ENCODE measurements around the gene CHD9NB.
A peak's percentile ranks its signal among the peaks of the same experiment; 100 is the strongest.

CHD9NB gene

DNA sequence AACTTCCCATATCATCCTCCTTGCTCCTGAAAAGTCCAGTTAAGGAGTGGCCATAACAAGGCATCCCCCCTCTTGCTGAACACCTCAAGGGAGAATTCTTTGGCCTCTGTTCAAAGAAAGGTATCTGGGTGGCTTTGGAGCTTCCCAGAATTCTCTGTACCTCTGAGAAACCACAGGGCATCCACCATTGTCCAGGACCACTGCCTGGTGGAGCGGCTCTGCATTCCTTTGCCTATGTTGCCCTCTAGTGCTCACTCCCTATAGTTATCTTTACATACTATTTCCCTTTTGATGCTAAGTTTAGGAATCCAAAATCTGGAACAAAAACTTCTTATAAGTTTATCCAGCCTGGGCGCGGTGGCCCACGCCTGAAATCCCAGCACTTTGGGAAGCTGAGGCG lies 30.3 kb downstream of the CHD9NB start:
- DNase-seq, result peak; percentile 89

DNA sequence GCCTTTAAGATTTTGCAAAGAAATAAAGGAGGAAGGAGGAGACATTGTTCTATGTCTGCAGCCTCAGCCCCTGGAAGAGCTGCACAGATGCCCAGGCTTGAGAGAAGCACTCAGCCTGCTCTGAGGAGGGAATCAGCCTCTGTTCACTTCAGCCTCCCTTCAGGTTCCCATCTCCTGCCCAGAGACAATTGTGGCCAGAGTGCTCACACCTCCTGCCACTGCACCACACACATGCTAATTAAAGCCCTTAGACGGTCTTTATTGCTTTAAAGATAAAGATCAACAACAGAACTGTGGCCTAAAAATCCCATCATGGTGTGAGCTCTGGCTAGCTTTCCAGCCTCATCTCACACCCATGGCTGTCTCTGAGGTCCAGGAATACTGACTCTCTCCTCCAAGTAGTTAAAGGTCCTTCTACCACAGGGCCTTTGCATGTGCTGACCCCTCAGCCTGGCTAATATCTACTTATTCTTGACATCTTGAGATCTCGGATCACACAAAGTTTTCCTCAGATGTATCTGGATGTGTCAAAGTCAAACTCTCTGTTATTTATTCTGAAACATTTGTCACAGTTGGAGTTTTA lies 33.8 kb downstream of the CHD9NB start:
- no peak for DNase-seq

DNA sequence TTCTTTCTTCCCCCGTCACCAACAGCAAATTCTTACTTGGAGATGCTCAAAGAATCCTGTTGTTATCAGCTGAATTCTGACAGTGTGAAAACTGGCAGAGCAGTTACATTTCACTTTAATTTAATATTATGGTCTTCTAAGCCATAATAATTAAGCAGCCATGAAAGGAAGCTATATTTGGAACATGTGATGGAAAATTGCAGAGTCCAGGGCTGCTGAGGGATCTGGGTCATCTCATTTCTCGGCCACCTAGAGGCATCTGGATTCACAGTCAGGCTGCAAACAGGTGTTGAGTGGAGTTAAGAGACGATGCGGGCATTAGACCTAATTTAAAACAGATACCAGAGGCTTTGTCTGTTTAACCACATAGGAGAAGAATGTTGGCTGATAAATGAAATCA lies 38.4 kb downstream of the CHD9NB start:
- DNase-seq, result no peak

DNA sequence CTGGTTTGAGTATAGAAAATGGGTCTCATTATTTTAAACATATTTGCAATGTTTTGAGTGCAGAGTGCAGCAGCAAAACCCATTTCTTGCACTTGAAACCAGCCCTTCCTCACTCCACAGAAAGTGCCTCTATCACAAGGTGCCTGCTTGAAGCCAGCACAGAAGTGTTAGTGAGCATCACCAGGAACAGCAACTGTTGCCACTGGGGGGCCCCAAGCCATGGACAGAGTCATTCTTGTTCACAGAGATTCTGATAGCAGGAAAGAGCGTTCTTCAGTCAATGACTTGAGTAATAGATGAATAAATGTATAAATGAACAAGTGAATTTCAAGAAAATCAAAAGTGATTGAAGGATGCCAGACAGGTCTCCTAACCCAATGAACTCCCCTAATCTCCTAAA lies 45.6 kb downstream of the CHD9NB start:
- no peak for DNase-seq

DNA sequence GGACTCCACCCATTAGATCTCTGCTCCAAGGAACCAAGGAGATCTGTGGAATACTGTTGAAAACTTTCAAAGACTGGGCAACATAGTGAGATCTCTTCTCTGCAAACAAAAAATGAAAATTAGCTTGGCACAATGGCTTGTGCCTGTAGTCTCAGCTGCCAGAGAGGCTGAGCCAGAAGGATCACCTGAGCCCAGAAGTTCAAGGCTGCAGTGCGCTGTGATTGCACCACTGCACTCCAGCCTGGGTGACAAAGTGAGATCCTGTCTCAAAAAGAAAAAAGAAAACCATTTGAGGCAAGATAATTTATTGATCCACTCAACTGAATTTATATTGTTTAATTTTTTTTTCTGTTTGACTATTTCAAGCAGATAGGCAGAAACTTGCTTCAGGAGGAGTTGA lies 54.8 kb downstream of the CHD9NB start:
- DNase-seq, result no peak

DNA sequence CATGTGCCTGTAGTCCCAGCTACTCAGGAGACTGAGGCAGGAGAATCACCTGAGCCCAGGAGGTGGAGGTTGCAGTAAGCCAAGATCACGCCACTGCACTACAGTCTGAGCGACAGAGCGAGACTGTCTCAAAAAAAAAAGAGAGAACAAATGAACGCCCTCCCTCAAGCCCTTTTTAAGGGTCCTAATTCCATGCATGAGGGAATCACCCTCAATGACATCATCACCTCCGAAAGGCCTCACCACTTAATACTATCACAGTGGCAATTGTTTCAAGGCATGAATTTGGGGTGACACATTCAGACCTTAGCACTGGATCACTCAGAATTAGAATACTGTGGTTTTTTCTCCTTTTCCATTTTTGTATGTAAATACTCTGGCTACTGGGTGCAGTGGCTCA lies 57.8 kb downstream of the CHD9NB start:
- DNase-seq, result no peak

DNA sequence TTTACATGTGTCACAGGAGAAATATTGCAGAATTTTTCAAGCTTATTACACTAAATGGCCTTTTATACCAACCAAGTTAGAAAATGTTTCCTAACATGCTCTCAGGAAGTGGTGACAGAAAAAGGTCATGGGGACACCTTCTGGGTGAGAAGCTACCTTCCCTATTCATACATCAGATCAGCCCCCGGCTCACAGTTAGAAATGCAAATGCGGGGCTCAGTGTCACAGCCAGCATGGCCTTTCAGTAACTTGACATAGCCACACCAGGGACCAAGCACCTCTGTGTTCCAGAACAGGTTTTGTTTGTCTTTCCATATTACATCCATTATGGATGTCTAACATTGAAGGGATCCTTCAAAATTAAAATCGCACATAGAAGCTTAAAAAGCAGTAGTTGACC lies 59.5 kb downstream of the CHD9NB start:
- no peak for DNase-seq

DNA sequence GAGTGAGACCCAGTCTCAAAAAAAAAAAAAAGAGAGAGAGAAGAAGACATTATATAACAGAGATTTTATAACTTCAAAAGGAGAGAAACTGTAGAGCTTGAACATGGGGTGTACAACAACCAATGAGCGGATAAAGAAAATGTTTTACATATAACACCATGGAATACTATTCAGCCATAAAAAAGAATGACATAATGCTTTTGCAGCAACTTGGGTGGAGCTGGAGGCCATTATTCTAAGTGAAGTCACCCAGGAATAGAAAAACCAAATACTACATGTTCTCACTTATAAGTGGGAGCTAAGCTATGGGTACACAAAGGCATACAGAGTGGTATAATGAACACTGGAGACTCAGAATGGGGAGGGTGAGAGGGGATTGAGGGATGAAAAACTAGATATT lies 61.1 kb downstream of the CHD9NB start:
- no peak for DNase-seq

All from NCI-H510A treated with DMSO at 0.1 percent for 48 hours (cell line).